AG10803 (cell line): ENCODE measurements around the gene DYNC1LI2.

Experiments
- DNase-seq: peaks from one replicate; pipeline ENCODE4 v3.0.0; 2010; ENCODE audit warnings: low read depth
- H3K4me3 ChIP-seq: 2 replicates; pipeline ENCODE4 v1.5.1; 2011; ENCODE audit warnings: mild to moderate bottlenecking, low read length, control low read depth
- CTCF ChIP-seq: conservative IDR thresholded peaks from 2 replicates; pipeline ENCODE4 v1.5.1; 2011; ENCODE audit warnings: mild to moderate bottlenecking, low read length, control low read depth, inconsistent platforms

The DYNC1LI2 gene

GRCh38 chr16:66720766-66721165, 30.6 kb downstream of the DYNC1LI2 start:
- no peak for TF ChIP-seq CTCF
- no peak overlapping the region for H3K4me3 ChIP-seq
- no peak for DNase-seq

- H3K4me3 ChIP-seq: no peak overlapping the region
- TF ChIP-seq CTCF: no peak
- no peak for DNase-seq
These were observed 32.2 kb downstream of the DYNC1LI2 start for GRCh38 chr16:66719246-66719645.

GRCh38 chr16:66717776-66718175, 33.6 kb downstream of the DYNC1LI2 start:
- no peak overlapping the region for H3K4me3 ChIP-seq
- no peak for TF ChIP-seq CTCF
- DNase-seq: no peak

- no peak overlapping the region for H3K4me3 ChIP-seq
- DNase-seq: peak; percentile 88
- peak; percentile 90 for TF ChIP-seq CTCF
These were observed 34.2 kb downstream of the DYNC1LI2 start for GRCh38 chr16:66717112-66717675.

- TF ChIP-seq CTCF: no peak
- H3K4me3 ChIP-seq: no peak overlapping the region
- peak; percentile 34 for DNase-seq
These were observed 36.6 kb downstream of the DYNC1LI2 start for GRCh38 chr16:66714654-66715307.

- no peak for TF ChIP-seq CTCF
- DNase-seq: no peak
- H3K4me3 ChIP-seq: no peak overlapping the region
These were observed 37.3 kb downstream of the DYNC1LI2 start for GRCh38 chr16:66714062-66714461.

GRCh38 chr16:66713076-66713475, 38.3 kb downstream of the DYNC1LI2 start:
- H3K4me3 ChIP-seq: no peak overlapping the region
- TF ChIP-seq CTCF: no peak
- peak; percentile 54 for DNase-seq
